Psoas muscle (tissue), 8 donors: Measurements from ENCODE around the gene SMAD2. TPM values are rescaled to one million over a fixed set of nuclear protein-coding genes. Genes with fewer than 3 reads are reported as not detected.

Experiments used
- ATAC-seq, 4 donors: fragments of 200-7000 bp; cut with Tn5 transposase; one replicate each; pipeline ENCODE4 v1.9.1; 2020; ENCODE audit warnings: moderate library complexity in 3 of 4, mild to moderate bottlenecking in 2 of 4
- DNase-seq, 2 donors: peaks; one replicate each; pipeline ENCODE4 v3.0.0-alpha.2; 2020
- H3K27ac ChIP-seq: fragments of 200-600 bp; one replicate; pipeline ENCODE4 v1.8.0; 2022
- H3K27me3 ChIP-seq, 3 donors: fragments of 200-600 bp in 1 of 3; one replicate each; pipeline versions ENCODE4 v1.6.1 to v1.8.0; 2013 to 2022; ENCODE audit warnings: low read length in 2 of 3, mild to moderate bottlenecking in 2 of 3, moderate library complexity in 1 of 3; ENCODE audit not compliant: insufficient read depth in 3 of 3
- H3K36me3 ChIP-seq, 2 donors: fragments of 200-600 bp in 1 of 2; one replicate each; pipeline versions ENCODE4 v1.6.1 to v1.8.0; 2013 to 2022; ENCODE audit warnings: low read depth in 1 of 2, mild to moderate bottlenecking in 1 of 2, moderate library complexity in 1 of 2; ENCODE audit not compliant: insufficient read depth in 1 of 2
- H3K4me1 ChIP-seq: fragments of 200-600 bp; one replicate; pipeline ENCODE4 v1.8.0; 2022
- H3K4me3 ChIP-seq: fragments of 200-600 bp; one replicate; pipeline ENCODE4 v1.8.0; 2022; ENCODE audit warnings: mild to moderate bottlenecking
- H3K9me3 ChIP-seq: fragments of 200-600 bp; one replicate; pipeline ENCODE4 v1.8.0; 2022
- WGBS, 3 donors: extraction: QIAGEN DNeasy Blood & Tissue Kit; methylation state at CpG; one replicate each; pipeline versions ENCODE4 v1.1.6 to v1.1.7; 2013; 5-methylcytosine and 5-hydroxymethylcytosine counted together
- intact Hi-C, 2 donors: fragments of 100-400 bp; cut with DNase I; formaldehyde crosslinking; loops; one replicate each; pipeline versions ENCODE4 v1.11.0 to v1.14.2; 2022
- polyA plus RNA-seq, 3 donors: library from polyadenylated mRNA; stranded (reverse); fragments of 200-250 nt; gene quantifications; one replicate each; pipeline ENCODE4 v1.2.3, GENCODE V29; 2013
- total RNA-seq, 4 donors: library from RNA; stranded (reverse); fragmentation: NEBNext Ultra II Directional in 2 of 4; extraction: Animal tissue kit (Norgen Biotek cat#: 25700) in 2 of 4; gene quantifications; one replicate each; pipeline versions ENCODE4 v1.2.1 to v1.2.4, GENCODE V29; 2021 to 2023
- TF ChIP-seq, protein P1 (sequence below): fragments of 200-600 bp; IDR thresholded peaks from one replicate; pipeline ENCODE4 v1.8.0; 2022; ENCODE audit warnings: antibody characterized with exemption
- donor health status: healthy with polysubstance abuse.
- donor health status: DM: no; HTN: no; CAD: no; lungs with moderate emphysema.
- donor health status: Bipolar disorder and iron deficiency.
- donor health status: healthy.
- donor health status: DM: yes; HTN: yes; CAD: no.
- donor health status: DM: no; HTN: no; CAD: no.
- donor health status: DM: no; HTN: no; CAD: no.
- donor health status: DM: yes; HTN: yes; CAD: no.

Gene SMAD2
- total and polyA plus RNA-seq, 7 donors: 28.3 to 76.4 (median 60.1) TPM

GRCh38 chr18:47975701-47976100, 45.2 kb upstream of the SMAD2 start:
- no peak overlapping the region for H3K27ac ChIP-seq
- ATAC-seq (no peak), DNase-seq (no peak)
- WGBS, 3 donors: 57 to 60% (median 58%) methylated on average over 4 of the region's 4 CpGs
- H3K27me3 ChIP-seq: no peaks in the 10 kb centered on the region
- intact Hi-C loops: no loop called here
- no peaks in the 10 kb centered on the region for H3K36me3 ChIP-seq
- no peak overlapping the region for H3K4me3 ChIP-seq
- no peaks in the 10 kb centered on the region for H3K4me1 ChIP-seq
- TF ChIP-seq, protein P1, sequence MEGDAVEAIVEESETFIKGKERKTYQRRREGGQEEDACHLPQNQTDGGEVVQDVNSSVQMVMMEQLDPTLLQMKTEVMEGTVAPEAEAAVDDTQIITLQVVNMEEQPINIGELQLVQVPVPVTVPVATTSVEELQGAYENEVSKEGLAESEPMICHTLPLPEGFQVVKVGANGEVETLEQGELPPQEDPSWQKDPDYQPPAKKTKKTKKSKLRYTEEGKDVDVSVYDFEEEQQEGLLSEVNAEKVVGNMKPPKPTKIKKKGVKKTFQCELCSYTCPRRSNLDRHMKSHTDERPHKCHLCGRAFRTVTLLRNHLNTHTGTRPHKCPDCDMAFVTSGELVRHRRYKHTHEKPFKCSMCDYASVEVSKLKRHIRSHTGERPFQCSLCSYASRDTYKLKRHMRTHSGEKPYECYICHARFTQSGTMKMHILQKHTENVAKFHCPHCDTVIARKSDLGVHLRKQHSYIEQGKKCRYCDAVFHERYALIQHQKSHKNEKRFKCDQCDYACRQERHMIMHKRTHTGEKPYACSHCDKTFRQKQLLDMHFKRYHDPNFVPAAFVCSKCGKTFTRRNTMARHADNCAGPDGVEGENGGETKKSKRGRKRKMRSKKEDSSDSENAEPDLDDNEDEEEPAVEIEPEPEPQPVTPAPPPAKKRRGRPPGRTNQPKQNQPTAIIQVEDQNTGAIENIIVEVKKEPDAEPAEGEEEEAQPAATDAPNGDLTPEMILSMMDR: no peak
- no peaks in the 10 kb centered on the region for H3K9me3 ChIP-seq

GRCh38 chr18:47975105-47975504, 44.6 kb upstream of the SMAD2 start:
- no peak for DNase-seq
- 54 to 58% (median 57%) methylated on average over 5 of the region's 5 CpGs for WGBS, 3 donors

DNA sequence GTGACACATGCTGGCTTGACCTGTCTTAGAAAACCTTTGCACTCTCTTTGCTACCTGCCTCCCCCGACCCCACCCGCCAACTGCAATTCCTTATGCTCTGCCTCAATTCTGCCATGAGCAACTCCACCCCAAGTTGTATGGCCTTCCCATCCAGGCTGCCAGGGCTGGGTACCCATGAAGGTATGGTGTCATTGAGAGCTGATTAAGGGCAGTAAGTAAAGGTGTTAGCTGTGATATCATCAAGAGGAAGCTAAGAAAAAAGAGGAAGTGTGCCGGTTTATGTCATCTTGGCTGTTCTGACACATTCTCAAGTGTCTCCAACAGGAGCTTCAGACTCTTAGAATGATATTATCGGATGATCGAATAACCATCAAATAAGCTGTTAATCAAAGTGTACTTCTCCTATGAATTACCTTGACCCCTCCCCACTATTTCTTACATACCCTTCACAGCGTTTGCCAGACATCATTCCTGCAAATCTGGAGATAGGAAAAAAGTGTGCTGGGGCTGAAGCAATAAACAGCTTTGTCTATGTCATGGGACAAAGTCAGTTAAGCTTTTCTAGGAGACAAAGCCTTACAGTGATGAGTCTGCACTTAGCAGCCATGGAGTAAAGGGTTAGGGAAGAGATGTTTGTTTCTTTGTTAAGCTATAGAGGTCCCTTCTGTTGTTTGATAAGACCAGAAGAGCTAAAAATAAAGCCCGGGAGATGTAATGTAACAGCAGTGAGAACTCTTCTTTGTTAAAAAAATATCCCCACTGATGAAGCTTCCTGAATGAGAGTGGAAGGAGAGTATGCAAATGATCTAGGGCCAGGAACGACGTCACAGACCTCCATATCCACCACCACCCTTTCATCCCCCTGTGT, 40.4 kb upstream of the SMAD2 start:
- intact Hi-C loops: no loop called here
- H3K4me3 ChIP-seq: no peak overlapping the region
- no peaks in the 10 kb centered on the region for H3K9me3 ChIP-seq
- H3K27ac ChIP-seq: no peak overlapping the region
- no peaks in the 10 kb centered on the region for H3K4me1 ChIP-seq
- WGBS, 3 donors: 80 to 88% (median 81%) methylated on average over 9 of the region's 9 CpGs
- H3K27me3 ChIP-seq: no peaks in the 10 kb centered on the region
- no peaks in the 10 kb centered on the region for H3K36me3 ChIP-seq
- DNase-seq (no peak), ATAC-seq (no peak)
- TF ChIP-seq, protein P1: no peak

More at GRCh38 chr18:47975105-47975504, 44.6 kb upstream of the SMAD2 start:
- no peak overlapping the region for H3K4me3 ChIP-seq
- ATAC-seq: no peak
- TF ChIP-seq, protein P1: no peak
- H3K4me1 ChIP-seq: no peaks in the 10 kb centered on the region
- intact Hi-C loops: no loop called here
- H3K27me3 ChIP-seq: no peaks in the 10 kb centered on the region
- H3K36me3 ChIP-seq: no peaks in the 10 kb centered on the region
- no peak overlapping the region for H3K27ac ChIP-seq
- no peaks in the 10 kb centered on the region for H3K9me3 ChIP-seq

DNA sequence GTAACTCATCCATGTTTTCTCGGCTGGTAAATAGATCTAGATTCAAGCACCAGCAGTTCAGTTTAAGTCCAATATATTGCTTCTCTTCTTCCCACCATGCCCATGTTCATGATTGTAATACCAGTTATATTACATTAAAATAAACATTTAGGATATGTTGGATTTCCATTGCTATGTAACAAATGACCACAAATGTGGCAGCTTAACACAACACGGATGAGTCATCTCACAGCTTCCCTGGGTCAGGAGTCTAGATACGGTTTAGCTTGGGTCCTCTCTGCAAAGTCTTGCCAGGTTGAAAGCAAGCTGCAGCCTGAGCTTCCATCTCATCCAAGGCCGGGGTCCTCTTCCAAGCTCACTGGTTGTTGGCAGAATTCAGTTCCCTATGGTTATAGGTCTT, 39.4 kb upstream of the SMAD2 start:
- Histone ChIP-seq H3K9me3 (no peaks in the 10 kb centered on the region), H3K27ac (no peak overlapping the region), H3K4me1 (no peaks in the 10 kb centered on the region), H3K4me3 (no peak overlapping the region), H3K36me3 (no peaks in the 10 kb centered on the region), H3K27me3 (no peaks in the 10 kb centered on the region)
- intact Hi-C loops: no loop called here
- 80 to 84% (median 82%) methylated on average over 4 of the region's 4 CpGs for WGBS, 3 donors
- TF ChIP-seq, protein P1: no peak
- no peak for ATAC-seq
- DNase-seq: no peak
